Keratinocyte (primary cell): Measurements from ENCODE around the gene B3GALT6. TPM values are rescaled to one million over a fixed set of nuclear protein-coding genes. Genes with fewer than 3 reads are reported as not detected.

Source experiments
- DNase-seq: peaks from one replicate; pipeline ENCODE4 v3.0.0-alpha.2; 2011; ENCODE audit warnings: low read depth, missing footprints, low spot score
- FAIRE-seq: peaks from 2 replicates; lab custom pipeline; 2011; peaks lifted over from hg19 to GRCh38; lab: Jason Lieb, UNC
- H2AFZ ChIP-seq: 2 replicates; pipeline ENCODE4 v1.6.0; 2012; ENCODE audit warnings: low read length, control low read depth, inconsistent platforms; ENCODE audit not compliant: control insufficient read depth
- H3K27ac ChIP-seq: 2 replicates; pipeline ENCODE4 v1.5.1; 2011; ENCODE audit warnings: low read length; ENCODE audit not compliant: control insufficient read depth, insufficient read depth
- H3K27me3 ChIP-seq: 3 replicates; pipeline ENCODE4 v1.6.0; 2011; ENCODE audit warnings: low read length; ENCODE audit not compliant: control insufficient read depth, insufficient read depth; ENCODE audit errors: extremely low read depth
- H3K36me3 ChIP-seq, 2 experiments: 2 replicates in 1 of 2; 3 replicates in 1 of 2; pipeline ENCODE4 v1.5.1; 2011; ENCODE audit warnings: low read length in 2 of 2, mild to moderate bottlenecking in 1 of 2; ENCODE audit not compliant: control insufficient read depth in 2 of 2, insufficient read depth in 2 of 2; ENCODE audit errors: extremely low read depth in 1 of 2
- H3K4me1 ChIP-seq: 3 replicates; pipeline ENCODE4 v1.5.1; 2011; ENCODE audit warnings: low read length; ENCODE audit not compliant: control insufficient read depth, insufficient read depth; ENCODE audit errors: extremely low read depth
- H3K4me2 ChIP-seq: 3 replicates; pipeline ENCODE4 v1.6.0; 2011; ENCODE audit warnings: low read depth, low read length; ENCODE audit not compliant: control insufficient read depth, insufficient read depth; ENCODE audit errors: extremely low read depth
- H3K4me3 ChIP-seq, 3 experiments: fragments of 200-600 bp in 1 of 3; sonication (generic) in 1 of 3; 2 replicates in 2 of 3; 3 replicates in 1 of 3; pipeline ENCODE4 v1.5.1; 2011 to 2016; ENCODE audit warnings: low read length in 3 of 3, mild to moderate bottlenecking in 3 of 3, control low read depth in 2 of 3, inconsistent platforms in 1 of 3, low read depth in 1 of 3, mixed read lengths in 1 of 3, mixed run types in 1 of 3, moderate library complexity in 1 of 3; ENCODE audit not compliant: control insufficient read depth in 2 of 3, insufficient read depth in 2 of 3; ENCODE audit errors: extremely low read depth in 1 of 3
- H3K79me2 ChIP-seq: 2 replicates; pipeline ENCODE4 v1.6.0; 2012; ENCODE audit warnings: low read length; ENCODE audit not compliant: control insufficient read depth, insufficient read depth
- H3K9ac ChIP-seq: 3 replicates; pipeline ENCODE4 v1.6.0; 2011; ENCODE audit warnings: low read length; ENCODE audit not compliant: control insufficient read depth, insufficient read depth; ENCODE audit errors: extremely low read depth
- H3K9me1 ChIP-seq: 3 replicates; pipeline ENCODE4 v1.6.0; 2011; ENCODE audit warnings: low read length; ENCODE audit not compliant: control insufficient read depth, insufficient read depth; ENCODE audit errors: extremely low read depth
- H3K9me3 ChIP-seq: 2 replicates; pipeline ENCODE4 v1.5.1; 2012; ENCODE audit warnings: low read depth, low read length; ENCODE audit not compliant: control insufficient read depth
- H4K20me1 ChIP-seq: 3 replicates; pipeline ENCODE4 v1.6.0; 2011; ENCODE audit warnings: low read length; ENCODE audit not compliant: control insufficient read depth, insufficient read depth; ENCODE audit errors: extremely low read depth
- CTCF ChIP-seq, 3 experiments: IDR thresholded peaks in 1 of 3; conservative IDR thresholded peaks in 1 of 3; optimal IDR thresholded peaks in 1 of 3; 2 replicates in 2 of 3; 3 replicates in 1 of 3; pipeline versions ENCODE3 to v1.5.1; 2011; ENCODE audit warnings: low read length in 3 of 3, mild to moderate bottlenecking in 3 of 3, moderate library complexity in 2 of 3, control low read depth in 1 of 3, inconsistent platforms in 1 of 3; ENCODE audit not compliant: insufficient read depth in 2 of 3; ENCODE audit errors: extremely low read depth in 1 of 3
- EZH2 ChIP-seq: IDR thresholded peaks from one replicate; pipeline ENCODE4 v1.6.1; 2012; ENCODE audit warnings: inconsistent platforms, mild to moderate bottlenecking, low read length, moderate library complexity
- dilution Hi-C: fragments of 300-500 bp; cut with MboI; formaldehyde crosslinking; loops from one replicate; pipeline ENCODE4 v1.7.0; 2020; ENCODE audit warnings: low sequenced_read_pairs; ENCODE audit not compliant: extremely low pct_ligation_motif_present
- polyA plus RNA-seq, 5 experiments: library from polyadenylated mRNA; depleted of rRNA in 3 of 5; stranded (reverse) in 3 of 5; stranded (forward) in 1 of 5; unstranded in 1 of 5; fragments of >200 nt; gene quantifications; 1 replicate in 1 of 5; 2 replicates in 3 of 5; 3 replicates in 1 of 5; pipeline versions ENCODE4 v1.2.1 to v1.2.3, GENCODE V29; 2011 to 2012; ENCODE audit warnings: missing spikeins in 2 of 5, low read depth in 1 of 5, low replicate concordance in 1 of 5

Gene B3GALT6
- polyA plus RNA-seq, 1 donor (not counting 4 experiments of a cell fraction or from before 2014, with no cell fraction given) = 6.8 TPM

- FAIRE-seq (no peak), DNase-seq (no peak)
- H3K27ac ChIP-seq = no peak overlapping the region
- H3K4me1 ChIP-seq = peaks cover 20% of the 10 kb centered on the region
- H3K36me3 ChIP-seq = peaks cover 37 to 43% of the 10 kb centered on the region in 2 experiments
- peaks cover 21% of the 10 kb centered on the region for H4K20me1 ChIP-seq
- H3K27me3 ChIP-seq = no peaks in the 10 kb centered on the region
- peaks cover 21% of the 10 kb centered on the region for H3K79me2 ChIP-seq
- TF ChIP-seq EZH2 (no peak), CTCF (optimal IDR thresholded peaks at IDR 0.05 in 1 of 3, IDR thresholded peaks at IDR 0.05 in 1 of 3, conservative IDR thresholded peaks at IDR 0.05 in 1 of 3; ENCODE audit: extremely low read depth in 1 of 3, insufficient read depth in 2 of 3, low read length in 3 of 3) (no peak)
- H3K4me2 ChIP-seq = no peak overlapping the region
- H3K9me3 ChIP-seq = no peaks in the 10 kb centered on the region
- H3K9me1 ChIP-seq = no peaks in the 10 kb centered on the region
- no peak overlapping the region for H2AFZ ChIP-seq
- no peak overlapping the region for H3K9ac ChIP-seq
- H3K4me3 ChIP-seq = no peak overlapping the region
- dilution Hi-C loops = no loop called here
Observed at GRCh38 chr1:1262758-1263157, 30.7 kb downstream of the B3GALT6 start.

GRCh38 chr1:1264026-1264425, 32.0 kb downstream of the B3GALT6 start:
- dilution Hi-C loops = no loop called here
- DNase-seq (no peak), FAIRE-seq (no peak)
- Histone ChIP-seq H3K9me1 (no peaks in the 10 kb centered on the region), H3K9me3 (no peaks in the 10 kb centered on the region), H4K20me1 (peaks cover 15% of the 10 kb centered on the region), H3K4me3 (no peak overlapping the region), H3K9ac (peak overlapping the region; percentile 22), H3K36me3 (peaks cover 39 to 40% of the 10 kb centered on the region in 2 experiments), H2AFZ (no peak overlapping the region), H3K4me1 (peaks cover 11% of the 10 kb centered on the region), H3K27ac (peak overlapping the region; percentile 20), H3K79me2 (peaks cover 34% of the 10 kb centered on the region), H3K4me2 (no peak overlapping the region), H3K27me3 (no peaks in the 10 kb centered on the region)
- TF ChIP-seq CTCF (optimal IDR thresholded peaks at IDR 0.05 in 1 of 3, IDR thresholded peaks at IDR 0.05 in 1 of 3, conservative IDR thresholded peaks at IDR 0.05 in 1 of 3; ENCODE audit: extremely low read depth in 1 of 3, insufficient read depth in 2 of 3, low read length in 3 of 3) (no peak), EZH2 (no peak)
